Thyroid gland (tissue), 4 donors: ENCODE results near the gene NRARP.

ENCODE experiments used
- POLR2A ChIP-seq, 2 donors: fragments of 450-650 bp; IDR thresholded peaks; one replicate each; pipeline ENCODE4 v1.6.1; 2017; ENCODE audit warnings: antibody characterized with exemption in 2 of 2, mild to moderate bottlenecking in 2 of 2, moderate library complexity in 1 of 2
- TF ChIP-seq, protein P1 (sequence below), 6 experiments: fragments of 200-600 bp in 3 of 6; fragments of 450-650 bp in 3 of 6; sonication (generic) in 3 of 6; IDR thresholded peaks; one replicate each; pipeline ENCODE4 v1.5.1; 2016 to 2019; ENCODE audit warnings: antibody characterized with exemption in 6 of 6, mild to moderate bottlenecking in 2 of 6, inconsistent platforms in 1 of 6, moderate library complexity in 1 of 6

DNA sequence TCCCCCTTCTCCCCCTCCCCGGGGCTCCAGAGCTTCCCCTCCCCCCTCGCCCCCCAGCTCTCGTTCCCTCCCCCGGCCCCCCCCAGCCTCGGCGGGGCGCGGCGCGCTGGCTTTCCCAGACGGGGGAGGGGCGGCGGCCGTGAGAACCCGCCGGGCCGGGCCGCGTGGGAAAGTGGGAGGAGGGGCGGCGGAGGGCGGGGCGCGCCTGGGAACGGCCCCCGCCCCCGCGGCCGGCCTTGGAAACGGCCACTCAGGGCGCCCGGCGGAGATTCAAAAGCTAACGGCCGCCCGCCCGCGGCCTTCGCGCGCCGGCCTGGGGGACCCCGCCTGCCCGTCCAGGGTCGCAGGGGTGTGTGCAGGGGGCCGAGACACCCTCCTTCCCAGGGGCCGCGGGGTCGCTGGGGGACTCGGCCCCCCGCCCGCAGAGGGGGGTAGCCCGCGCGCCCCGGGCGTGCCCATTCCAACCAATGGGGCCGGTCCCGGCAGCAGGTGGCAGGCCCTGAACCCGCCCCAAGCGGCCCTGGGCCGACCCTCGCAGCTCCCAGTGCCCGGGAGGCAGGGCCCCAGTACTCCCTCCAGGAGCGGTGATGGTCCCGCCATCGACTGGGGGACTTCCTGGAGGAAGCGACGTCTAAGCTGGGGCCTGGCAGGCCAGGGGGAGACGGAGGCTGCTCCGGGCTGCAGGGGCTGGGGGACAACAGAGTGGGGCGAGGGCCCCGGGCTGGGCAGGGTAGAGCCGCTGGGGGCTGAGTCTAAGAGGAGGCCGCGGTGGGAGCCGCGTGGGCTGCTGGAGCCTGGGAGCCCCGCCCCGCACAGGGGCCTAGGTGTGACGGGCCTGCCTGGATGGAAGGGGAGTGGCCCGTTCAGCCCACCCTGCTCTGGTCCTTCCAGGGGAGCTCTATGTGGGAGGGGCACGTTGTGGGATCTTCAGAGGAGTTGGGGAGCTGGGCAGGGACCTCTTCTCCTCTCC lies 14.2 kb upstream of the NRARP start:
- TF ChIP-seq, protein P1, sequence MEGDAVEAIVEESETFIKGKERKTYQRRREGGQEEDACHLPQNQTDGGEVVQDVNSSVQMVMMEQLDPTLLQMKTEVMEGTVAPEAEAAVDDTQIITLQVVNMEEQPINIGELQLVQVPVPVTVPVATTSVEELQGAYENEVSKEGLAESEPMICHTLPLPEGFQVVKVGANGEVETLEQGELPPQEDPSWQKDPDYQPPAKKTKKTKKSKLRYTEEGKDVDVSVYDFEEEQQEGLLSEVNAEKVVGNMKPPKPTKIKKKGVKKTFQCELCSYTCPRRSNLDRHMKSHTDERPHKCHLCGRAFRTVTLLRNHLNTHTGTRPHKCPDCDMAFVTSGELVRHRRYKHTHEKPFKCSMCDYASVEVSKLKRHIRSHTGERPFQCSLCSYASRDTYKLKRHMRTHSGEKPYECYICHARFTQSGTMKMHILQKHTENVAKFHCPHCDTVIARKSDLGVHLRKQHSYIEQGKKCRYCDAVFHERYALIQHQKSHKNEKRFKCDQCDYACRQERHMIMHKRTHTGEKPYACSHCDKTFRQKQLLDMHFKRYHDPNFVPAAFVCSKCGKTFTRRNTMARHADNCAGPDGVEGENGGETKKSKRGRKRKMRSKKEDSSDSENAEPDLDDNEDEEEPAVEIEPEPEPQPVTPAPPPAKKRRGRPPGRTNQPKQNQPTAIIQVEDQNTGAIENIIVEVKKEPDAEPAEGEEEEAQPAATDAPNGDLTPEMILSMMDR (IDR thresholded peaks at IDR 0.05): no peak
- no peak for TF ChIP-seq POLR2A (IDR thresholded peaks at IDR 0.05)
